ENCODE measurements around the gene SLC39A9. TPM values are rescaled to one million over a fixed set of nuclear protein-coding genes. Genes with fewer than 3 reads are reported as not detected.
A peak's percentile ranks its signal among the peaks of the same experiment; 100 is the strongest.

Gene SLC39A9
- polyA plus RNA-seq, 2 of the 4 experiments (the other 2 are of a cell fraction) = 41.7 to 116 TPM

- CTCF ChIA-PET = no interaction called here
- WGBS (ENCODE audit: missing lambda C conversion rate) = 88% methylated on average over 6 of the region's 6 CpGs
- DNase-seq (ENCODE audit: low read depth in 1 of 2, low spot score in 1 of 2) (no peak), ATAC-seq (no peak), FAIRE-seq (no peak)
- peaks cover 8% of the 10 kb centered on the region; the same call in 2 of the 3 replicates for H3K4me1 ChIP-seq
- H3K4me3 ChIP-seq = no peak overlapping the region
- H3K4me2 ChIP-seq = no peak overlapping the region
- POLR2A ChIA-PET = no interaction called here
- H3K9me3 ChIP-seq = no peaks in the 10 kb centered on the region
- TF ChIP-seq RFX5 (IDR thresholded peaks at IDR 0.05) (no peak), ZSCAN20 (CRISPR knock-in tag; IDR thresholded peaks at IDR 0.05) (no peak), CHD4 (IDR thresholded peaks at IDR 0.05; ENCODE audit: borderline replicate concordance) (no peak), ZFP36 (IDR thresholded peaks at IDR 0.05; ENCODE audit: borderline replicate concordance, partially characterized antibody) (no peak), RNF2 (IDR thresholded peaks at IDR 0.05; ENCODE audit: borderline replicate concordance, low read depth) (no peak), HEYL (CRISPR knock-in tag; IDR thresholded peaks at IDR 0.05) (no peak), NPAS2 (CRISPR knock-in tag; IDR thresholded peaks at IDR 0.05; ENCODE audit: borderline replicate concordance) (no peak), MAFK (IDR thresholded peaks at IDR 0.05; ENCODE audit: partially characterized antibody) (no peak), BCL3 (IDR thresholded peaks at IDR 0.05) (no peak), JUN (IDR thresholded peaks at IDR 0.05) (no peak), NFE2L2 (conservative IDR thresholded peaks at IDR 0.05; ENCODE audit: low read length) (no peak), KDM5A (IDR thresholded peaks at IDR 0.05) (no peak), NR3C1 (IDR thresholded peaks at IDR 0.05) (no peak), CTCF (IDR thresholded peaks at IDR 0.05) (no peak)
- no peak overlapping the region for H3K27ac ChIP-seq
Measured at GRCh38 chr14:69428289-69428998, 30.0 kb downstream of the SLC39A9 start.

- DNase-seq (ENCODE audit: low read depth in 1 of 2, low spot score in 1 of 2) = no peak
- ATAC-seq = no peak
- FAIRE-seq = no peak
- no peak overlapping the region for H3K4me2 ChIP-seq
- H3K9me3 ChIP-seq = no peaks in the 10 kb centered on the region
- no peaks in the 10 kb centered on the region for H3K4me1 ChIP-seq
- H3K4me3 ChIP-seq = no peak overlapping the region
- ChIA-PET POLR2A (no interaction called here), CTCF (interaction anchor here (1.0 kb wide), 1 partner anchor 32 kb away, joined by 4 read pairs; the partner anchor contains the start of gene ERH)
- TF ChIP-seq POLR2A (IDR thresholded peaks at IDR 0.05; ENCODE audit: low read length) = no peak
- no peak for TF ChIP-seq HOXB5 (CRISPR knock-in tag; IDR thresholded peaks at IDR 0.05)
- peak; percentile 78 for TF ChIP-seq ZFP36 (IDR thresholded peaks at IDR 0.05; ENCODE audit: borderline replicate concordance, partially characterized antibody)
- peak; percentile 54 for TF ChIP-seq MAFK (IDR thresholded peaks at IDR 0.05; ENCODE audit: partially characterized antibody)
- TF ChIP-seq POLR2AphosphoS2 (conservative IDR thresholded peaks at IDR 0.05; ENCODE audit: low read length) = no peak
- H3K27ac ChIP-seq = no peak overlapping the region
Measured at GRCh38 chr14:69429643-69430042, 31.2 kb downstream of the SLC39A9 start.

GRCh38 chr14:69430306-69430939, 31.9 kb downstream of the SLC39A9 start:
- WGBS (ENCODE audit: missing lambda C conversion rate) = 94% methylated on average over 1 of the region's 1 CpG
- CTCF ChIA-PET = interaction anchor here (1.0 kb wide), 2 partner anchors 33 to 73 kb away, joined by 3 to 4 read pairs; partner anchors contain the start of gene ERH
- no peaks in the 10 kb centered on the region for H3K4me1 ChIP-seq
- no peak overlapping the region for H3K27ac ChIP-seq
- POLR2A ChIA-PET = no interaction called here
- FAIRE-seq = no peak
- no peaks in the 10 kb centered on the region for H3K9me3 ChIP-seq
- DNase-seq (ENCODE audit: low read depth in 1 of 2, low spot score in 1 of 2) = no peak
- no peak for ATAC-seq
- H3K4me2 ChIP-seq = no peak overlapping the region
- H3K4me3 ChIP-seq = no peak overlapping the region
- no peak for TF ChIP-seq NFE2L2 (conservative IDR thresholded peaks at IDR 0.05; ENCODE audit: low read length)
- no peak for TF ChIP-seq NPAS2 (CRISPR knock-in tag; IDR thresholded peaks at IDR 0.05; ENCODE audit: borderline replicate concordance)
- no peak for TF ChIP-seq JUNB (IDR thresholded peaks at IDR 0.05)
- no peak for TF ChIP-seq ESRRA (IDR thresholded peaks at IDR 0.05; ENCODE audit: borderline replicate concordance, low read length)
- no peak for TF ChIP-seq KDM5A (IDR thresholded peaks at IDR 0.05)
- TF ChIP-seq ZNF302 (CRISPR knock-in tag; IDR thresholded peaks at IDR 0.05) = no peak
- TF ChIP-seq CBX2 (IDR thresholded peaks at IDR 0.05; ENCODE audit: borderline replicate concordance, low read depth) = no peak
- no peak for TF ChIP-seq BCL3 (IDR thresholded peaks at IDR 0.05)
- no peak for TF ChIP-seq RARB (CRISPR knock-in tag; IDR thresholded peaks at IDR 0.05)
- no peak for TF ChIP-seq CTCF (IDR thresholded peaks at IDR 0.05)
- TF ChIP-seq RNF2 (IDR thresholded peaks at IDR 0.05; ENCODE audit: borderline replicate concordance, low read depth) = no peak
- no peak for TF ChIP-seq USF2 (IDR thresholded peaks at IDR 0.05)
